Measurements from ENCODE around the gene SLIT3. TPM values are rescaled to one million over a fixed set of nuclear protein-coding genes. Genes with fewer than 3 reads are reported as not detected.

SLIT3 gene
- total and polyA plus RNA-seq, 8 donors = 1.2 to 24.5 (median 8.6) TPM

GRCh38 chr5:169301386-169301934, 521 bp upstream of the SLIT3 start:
- intact Hi-C loops (cut with DNase I; ENCODE audit: low total_unique reads) = loop anchor here (5.0 to 10.0 kb wide), 2 partner anchors 314 to 617 kb away; no protein-coding TSS in a partner anchor
- Histone ChIP-seq H3K27me3 (peaks cover 0 to 73% (median 12%) of the 10 kb centered on the region in 3 donors), H3K27ac (peak overlapping the region in 3 of 5 donors; percentile 46 to 74 (median 65)), H3K4me1 (peaks cover 7 to 53% (median 31%) of the 10 kb centered on the region in 4 donors), H3K9me3 (no peaks in the 10 kb centered on the region), H3K4me3 (peak overlapping the region; percentile 54 to 57 (median 54)), H3K36me3 (no peaks in the 10 kb centered on the region)
- DNase-seq = peak in 1 of 2 donors; percentile 45
- TF ChIP-seq POLR2A (IDR thresholded peaks at IDR 0.05) (no peak), EP300 (IDR thresholded peaks at IDR 0.05) (no peak), POLR2AphosphoS5 (IDR thresholded peaks at IDR 0.05) (no peak), CTCF (IDR thresholded peaks at IDR 0.05) (no peak)
- WGBS, 5 donors = 12 to 19% (median 15%) methylated on average over 17 to 18 of the region's 18 CpGs

- Histone ChIP-seq H3K27me3 (peaks cover 0 to 58% (median 6%) of the 10 kb centered on the region in 3 donors), H3K4me1 (peaks cover 7 to 58% (median 33%) of the 10 kb centered on the region in 4 donors), H3K4me3 (peak overlapping the region; percentile 54 to 57 (median 54)), H3K9me3 (no peaks in the 10 kb centered on the region), H3K36me3 (no peaks in the 10 kb centered on the region), H3K27ac (peak overlapping the region in 4 of 5 donors; percentile 22 to 74 (median 69))
- no peak for TF ChIP-seq POLR2A (IDR thresholded peaks at IDR 0.05)
- no peak for TF ChIP-seq POLR2AphosphoS5 (IDR thresholded peaks at IDR 0.05)
- TF ChIP-seq CTCF (IDR thresholded peaks at IDR 0.05) = no peak
- TF ChIP-seq EP300 (IDR thresholded peaks at IDR 0.05) = no peak
- intact Hi-C loops (cut with DNase I; ENCODE audit: low total_unique reads) = loop anchor here (5.0 to 10.0 kb wide), 2 partner anchors 313 to 615 kb away; no protein-coding TSS in a partner anchor
- WGBS, 5 donors = 7 to 12% (median 8%) methylated on average over 31 to 35 of the region's 35 CpGs
- DNase-seq = peak in 1 of 2 donors; percentile 57
These were observed 1.1 kb downstream of the SLIT3 start for GRCh38 chr5:169299663-169300467.

- Histone ChIP-seq H3K4me3 (peak overlapping the region; percentile 54 to 57 (median 54)), H3K36me3 (no peaks in the 10 kb centered on the region), H3K4me1 (peaks cover 7 to 58% (median 33%) of the 10 kb centered on the region in 4 donors), H3K27me3 (peaks cover 0 to 52% (median 6%) of the 10 kb centered on the region in 3 donors), H3K27ac (peak overlapping the region in 4 of 5 donors; percentile 22 to 74 (median 69)), H3K9me3 (no peaks in the 10 kb centered on the region)
- 29 to 40% (median 35%) methylated on average over 7 of the region's 7 CpGs for WGBS, 5 donors
- DNase-seq = peak in 1 of 2 donors; percentile 55
- no peak for TF ChIP-seq EP300 (IDR thresholded peaks at IDR 0.05)
- TF ChIP-seq CTCF (IDR thresholded peaks at IDR 0.05) = no peak
- no peak for TF ChIP-seq POLR2AphosphoS5 (IDR thresholded peaks at IDR 0.05)
- no peak for TF ChIP-seq POLR2A (IDR thresholded peaks at IDR 0.05)
- intact Hi-C loops (cut with DNase I; ENCODE audit: low total_unique reads) = no loop called here
These were observed 1.7 kb downstream of the SLIT3 start for GRCh38 chr5:169299191-169299662.

GRCh38 chr5:169298193-169298592, 2.7 kb downstream of the SLIT3 start:
- H3K4me1 ChIP-seq = peaks cover 7 to 58% (median 33%) of the 10 kb centered on the region in 4 donors
- no peaks in the 10 kb centered on the region for H3K36me3 ChIP-seq
- peaks cover 0 to 43% (median 6%) of the 10 kb centered on the region in 3 donors for H3K27me3 ChIP-seq
- H3K4me3 ChIP-seq = no peak overlapping the region
- H3K27ac ChIP-seq = no peak overlapping the region
- no peak for DNase-seq
- TF ChIP-seq EP300 (IDR thresholded peaks at IDR 0.05) (no peak), POLR2A (IDR thresholded peaks at IDR 0.05) (no peak), POLR2AphosphoS5 (IDR thresholded peaks at IDR 0.05) (no peak), CTCF (IDR thresholded peaks at IDR 0.05) (no peak)
- H3K9me3 ChIP-seq = no peaks in the 10 kb centered on the region
- WGBS, 5 donors = 80 to 92% (median 87%) methylated on average over 6 of the region's 6 CpGs
- intact Hi-C loops (cut with DNase I; ENCODE audit: low total_unique reads) = no loop called here

All from stomach (tissue), 9 donors.